ENCODE data around the gene ECE1.

ECE1 gene

DNA sequence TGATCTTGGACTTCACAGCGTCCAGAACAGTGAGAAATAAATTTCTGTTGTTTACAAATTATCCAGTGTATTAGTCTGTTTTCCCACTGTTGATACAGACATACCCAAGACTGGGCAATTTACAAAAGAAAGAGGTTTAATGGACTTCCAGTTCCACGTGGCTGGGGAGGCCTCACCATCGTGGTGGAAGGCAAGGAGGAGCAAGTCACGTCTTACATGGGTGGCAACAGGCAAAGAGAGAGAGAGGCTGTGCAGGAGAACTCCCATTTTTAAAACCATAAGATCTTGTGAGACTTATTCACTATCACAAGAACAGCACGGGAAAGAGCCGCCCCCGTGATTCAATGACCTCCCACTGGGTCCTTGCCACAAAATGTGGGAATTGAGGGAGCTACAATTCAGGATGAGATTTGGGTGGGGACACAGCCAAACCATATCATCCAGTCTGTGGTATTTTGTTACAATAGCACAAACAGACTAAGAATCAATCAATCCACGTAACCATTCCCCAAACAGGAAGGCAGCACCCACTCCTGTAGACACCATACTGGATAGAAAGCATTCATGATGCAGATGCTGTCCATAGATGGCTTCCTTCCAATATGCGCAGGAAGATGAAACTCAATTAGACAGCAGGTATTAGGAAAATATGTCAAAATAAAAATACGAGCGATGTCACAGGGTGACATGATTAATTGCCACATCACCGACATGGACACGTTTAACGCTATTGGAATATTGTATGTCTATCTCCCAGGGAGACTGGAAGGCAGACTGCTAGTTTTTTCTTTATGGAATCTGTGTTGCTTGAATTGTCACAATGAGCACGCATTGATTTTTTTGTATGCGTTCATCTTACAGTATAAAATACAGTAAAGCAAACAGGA is 22.8 kb downstream of the ECE1 start:
- no peak for DNase-seq (ENCODE audit: low spot score)

DNA sequence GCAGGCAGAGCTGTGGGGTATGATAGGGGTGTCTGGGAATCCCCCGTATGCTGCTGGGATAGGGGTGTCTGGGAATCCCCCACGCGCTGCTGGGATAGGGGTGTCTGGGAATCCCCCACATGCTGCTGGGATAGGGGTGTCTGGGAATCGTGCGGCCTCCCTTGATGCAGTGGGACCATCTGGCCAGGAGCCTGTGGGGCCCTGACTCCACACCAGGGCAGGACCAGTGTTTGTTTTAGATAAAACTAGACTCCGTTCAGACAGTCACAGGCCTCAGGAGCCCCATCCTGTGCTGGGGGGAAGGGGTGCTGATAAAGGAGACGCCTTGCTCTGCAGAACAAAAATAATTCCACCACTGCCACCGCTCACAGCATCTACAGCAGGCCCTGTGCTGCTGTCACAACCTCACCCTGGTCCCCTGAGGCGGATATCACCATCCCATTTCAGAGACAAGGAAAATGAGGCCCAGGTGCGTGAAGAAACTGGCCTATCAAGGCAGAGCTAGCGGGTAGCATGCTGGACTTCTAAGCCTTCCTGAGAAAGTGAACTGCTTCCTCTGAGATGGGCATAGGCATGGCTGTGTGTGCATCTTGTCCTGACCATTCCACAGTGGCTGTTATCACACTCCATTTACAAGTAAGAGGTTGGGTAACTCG is 24.0 kb downstream of the ECE1 start:
- no peak for DNase-seq (ENCODE audit: low spot score)

DNA sequence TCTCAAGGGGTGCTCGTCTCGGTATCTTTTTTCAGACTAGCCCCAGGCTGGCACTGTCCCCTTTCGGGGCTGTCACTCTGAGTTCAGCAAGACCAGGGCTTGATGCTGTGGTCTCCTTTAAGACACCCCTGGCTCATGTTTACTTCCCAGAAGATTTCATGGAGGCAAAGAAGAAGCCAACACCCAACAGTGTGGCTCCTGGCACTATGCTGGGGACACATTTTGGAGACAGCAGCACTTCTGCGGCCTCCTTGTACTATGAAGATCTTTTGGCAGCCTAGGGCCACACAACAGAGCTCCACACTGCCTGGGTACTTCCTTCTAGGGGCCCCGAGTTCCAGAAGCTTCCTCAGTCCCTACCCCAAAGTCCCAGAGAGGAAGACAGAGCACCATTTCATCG is 24.6 kb downstream of the ECE1 start:
- no peak for DNase-seq (ENCODE audit: low spot score)

DNA sequence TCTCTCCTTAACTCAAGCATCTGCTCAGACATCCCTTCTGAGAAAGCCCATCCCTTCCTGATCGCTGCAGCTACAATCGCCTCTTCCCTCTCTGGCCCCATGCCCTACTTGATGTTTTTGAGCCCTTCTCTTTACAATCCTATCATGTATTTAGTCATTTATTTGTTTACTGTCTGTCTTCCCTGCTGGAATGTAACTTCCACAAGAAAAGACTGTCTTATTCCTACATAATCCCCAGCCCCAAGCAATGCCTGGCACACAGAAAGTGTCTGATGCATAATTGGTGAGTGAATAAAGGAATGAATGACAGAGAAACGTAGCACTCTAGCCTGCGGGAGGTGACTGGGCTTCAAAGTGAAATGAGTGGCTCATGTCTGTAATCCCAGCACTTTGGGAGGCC is 25.4 kb downstream of the ECE1 start:
- DNase-seq (ENCODE audit: low spot score), result no peak

DNA sequence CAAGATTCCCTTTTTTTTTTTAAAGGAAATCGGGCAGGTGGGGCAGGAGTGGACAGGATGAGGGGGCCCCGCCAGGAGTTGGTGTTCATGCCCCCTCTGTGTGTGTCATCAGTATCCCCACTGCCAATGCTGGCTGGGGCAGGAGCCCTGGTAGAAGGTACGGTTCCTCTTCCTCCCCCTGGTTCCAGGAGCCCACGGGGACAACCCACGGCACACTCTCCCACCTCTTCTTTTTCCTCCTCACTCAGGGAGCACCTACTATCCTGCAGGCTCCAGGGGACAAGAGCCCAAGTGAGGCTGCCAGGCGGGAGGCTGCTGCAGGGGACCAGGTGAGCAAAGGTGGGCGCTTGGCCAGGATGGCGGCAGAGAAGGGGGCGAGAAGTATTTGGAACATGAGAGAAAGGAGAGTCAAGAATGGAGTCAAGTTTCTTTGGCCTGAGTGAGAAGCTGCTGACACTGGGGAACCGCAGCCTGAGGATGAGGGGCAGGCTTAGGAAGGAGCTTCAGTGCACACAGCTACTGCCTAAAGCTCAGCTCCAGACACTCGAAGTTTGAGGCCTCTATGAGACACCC is 26.5 kb downstream of the ECE1 start:
- no peak for DNase-seq (ENCODE audit: low spot score)

DNA sequence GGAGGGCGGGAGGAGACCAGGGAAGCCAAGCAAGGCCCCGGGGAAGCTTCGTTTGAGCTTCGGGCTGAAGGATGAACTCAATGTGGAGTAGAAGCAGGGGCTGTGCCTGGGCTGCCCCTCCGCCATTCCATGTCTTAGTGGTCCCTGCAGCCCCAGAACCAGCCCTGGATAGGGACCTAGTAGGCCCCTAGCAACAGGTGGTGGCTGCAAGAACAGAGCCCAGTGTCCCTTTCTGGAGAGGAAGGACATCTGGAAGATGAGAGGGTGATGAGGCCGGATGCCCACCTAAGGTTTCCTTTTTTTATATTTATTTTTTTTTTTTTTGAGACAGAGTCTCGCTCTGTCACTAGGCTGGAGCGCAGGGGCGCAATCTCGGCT is 27.2 kb downstream of the ECE1 start:
- no peak for DNase-seq (ENCODE audit: low spot score)

DNA sequence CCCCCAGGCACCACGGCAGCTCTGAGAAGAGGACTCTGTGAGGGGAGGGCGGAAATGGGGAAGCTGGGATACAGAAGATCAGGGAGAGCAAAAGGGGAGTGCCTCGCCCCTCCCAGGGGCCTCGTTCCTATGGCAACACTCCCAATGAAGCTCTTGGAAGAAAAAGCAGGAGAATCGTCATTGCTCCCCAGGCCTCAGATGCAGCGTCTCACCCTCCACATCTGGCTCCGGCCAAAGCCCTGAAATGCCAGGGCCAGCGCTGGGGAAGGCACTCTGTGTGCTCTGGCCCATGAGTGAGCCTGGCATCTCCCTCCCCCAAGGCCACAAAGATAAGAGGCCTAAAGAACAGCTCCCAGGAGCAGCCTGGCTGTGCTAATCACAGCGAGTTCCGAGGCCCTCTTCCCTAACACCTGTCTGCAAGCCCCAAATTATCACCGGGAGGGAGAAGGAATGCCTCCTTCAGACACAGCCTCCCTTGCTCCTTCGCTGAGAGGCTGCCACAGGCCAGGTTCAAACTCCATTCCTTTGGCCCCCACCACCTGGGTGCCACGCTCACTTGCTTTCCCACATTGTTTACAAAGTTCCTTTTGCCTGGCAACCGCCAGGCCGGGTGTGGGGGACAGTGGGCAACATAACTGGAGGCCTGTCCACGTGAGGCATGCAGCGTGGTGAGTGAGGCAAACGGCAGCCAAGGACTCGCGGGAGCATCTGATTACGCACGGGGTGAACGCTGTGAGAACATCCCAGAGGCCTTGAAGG is 27.8 kb downstream of the ECE1 start:
- peak; percentile 82 for DNase-seq (ENCODE audit: low spot score)

DNA sequence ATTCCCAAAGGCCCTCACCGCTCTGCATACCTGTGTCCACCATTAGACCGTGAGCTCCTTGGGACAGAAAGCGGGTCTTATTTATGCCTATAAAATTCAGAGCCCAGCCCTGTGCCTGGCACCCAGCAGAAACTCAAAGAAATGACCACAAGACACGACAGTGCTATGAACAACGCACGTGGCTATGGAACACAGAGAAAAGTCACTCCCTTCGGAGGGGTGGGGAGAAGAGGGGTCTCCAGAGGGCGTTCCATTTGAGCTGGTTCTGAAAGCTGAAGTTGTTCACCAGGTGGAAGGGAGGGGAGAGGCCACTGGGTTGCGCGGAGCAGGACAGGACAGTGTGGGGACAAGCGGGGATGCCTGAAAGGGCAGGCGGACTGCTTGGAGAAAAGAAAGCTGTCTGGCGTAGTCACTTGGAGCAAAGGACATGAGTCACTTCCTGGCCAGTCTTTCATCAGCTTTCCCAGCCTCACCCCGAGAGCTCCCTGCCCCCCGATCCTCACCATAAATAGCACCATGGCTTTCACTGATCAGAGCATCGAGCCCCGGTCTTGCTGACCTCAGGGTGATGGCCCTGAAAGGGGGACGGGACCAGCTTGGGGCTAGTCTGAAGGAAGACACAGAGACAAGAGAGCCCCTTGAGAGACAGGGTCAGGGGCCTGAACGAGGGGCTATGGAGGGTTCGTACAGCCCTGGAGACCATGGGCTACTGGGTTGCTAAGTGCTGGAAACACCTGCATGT is 28.5 kb downstream of the ECE1 start:
- DNase-seq (ENCODE audit: low spot score), result peak; percentile 90

DNA sequence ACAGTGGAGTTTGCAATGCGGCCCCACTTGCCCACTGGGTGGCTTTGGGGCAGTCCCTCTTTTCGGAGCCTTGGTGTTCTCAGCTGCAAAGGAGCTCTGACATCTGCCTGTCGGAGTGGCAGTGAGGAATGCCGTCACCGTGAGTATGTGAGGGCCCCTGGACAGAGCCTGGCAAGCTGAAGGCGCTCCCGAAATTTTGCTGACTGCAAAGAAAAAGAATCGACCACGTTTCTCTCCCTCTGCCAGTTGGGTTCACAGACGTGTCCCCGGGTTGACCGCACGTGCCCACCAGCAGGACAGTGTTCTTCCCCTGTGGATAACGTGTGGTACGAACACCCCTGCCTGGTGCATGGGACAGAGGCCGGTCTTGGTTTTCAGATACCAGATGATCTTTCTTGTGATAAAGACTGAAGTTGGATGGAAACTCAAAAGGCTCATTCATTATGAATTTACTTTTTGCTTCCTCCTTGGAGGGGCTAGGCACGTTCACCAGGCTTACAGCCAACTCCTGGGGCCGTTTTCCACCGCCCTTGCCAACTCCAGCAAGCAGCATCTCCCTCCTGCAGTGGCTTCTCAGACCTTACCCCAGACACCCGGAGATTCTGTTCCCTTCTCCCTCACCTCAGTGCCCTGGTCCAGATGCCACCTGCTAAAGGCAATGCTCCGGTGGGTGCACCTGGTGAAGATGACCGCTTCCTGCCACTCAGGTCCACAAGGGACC is 29.7 kb downstream of the ECE1 start:
- DNase-seq (ENCODE audit: low spot score), result no peak

DNA sequence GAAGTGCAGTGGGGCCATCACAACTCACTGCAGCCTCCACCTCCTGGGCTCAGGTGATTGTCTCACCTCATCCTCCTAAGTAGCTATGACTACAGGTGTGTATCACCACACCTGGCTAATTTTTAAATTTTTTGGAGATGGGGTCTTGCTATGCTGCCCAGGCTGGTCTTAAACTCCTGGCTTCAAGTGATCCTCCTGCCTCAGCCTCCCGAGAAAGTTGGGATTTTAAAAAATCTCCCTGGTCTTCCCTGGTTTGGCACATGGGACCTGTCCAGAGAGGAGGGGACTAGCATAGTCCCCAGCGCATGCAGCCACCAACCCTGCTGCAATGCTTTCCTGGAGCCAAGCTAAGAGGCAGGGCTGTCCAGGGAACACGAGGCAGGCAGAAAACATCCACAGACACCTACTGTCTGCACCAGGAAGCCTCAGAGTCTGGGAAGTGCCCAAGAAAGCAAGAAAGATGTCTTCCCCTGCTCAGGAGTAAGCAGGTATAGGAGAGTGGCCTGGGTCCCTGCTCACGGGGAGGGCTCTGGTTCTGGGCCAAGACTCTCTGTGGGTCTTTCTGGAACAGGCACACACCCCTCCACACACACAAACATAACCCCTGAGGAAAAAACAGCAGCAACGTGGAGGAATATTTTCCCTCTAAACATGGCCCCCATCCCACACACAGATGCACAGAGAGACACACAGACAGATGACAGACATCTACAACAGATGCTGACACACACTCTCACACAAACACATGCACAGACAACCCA is 30.8 kb downstream of the ECE1 start:
- no peak for DNase-seq (ENCODE audit: low spot score)

DNA sequence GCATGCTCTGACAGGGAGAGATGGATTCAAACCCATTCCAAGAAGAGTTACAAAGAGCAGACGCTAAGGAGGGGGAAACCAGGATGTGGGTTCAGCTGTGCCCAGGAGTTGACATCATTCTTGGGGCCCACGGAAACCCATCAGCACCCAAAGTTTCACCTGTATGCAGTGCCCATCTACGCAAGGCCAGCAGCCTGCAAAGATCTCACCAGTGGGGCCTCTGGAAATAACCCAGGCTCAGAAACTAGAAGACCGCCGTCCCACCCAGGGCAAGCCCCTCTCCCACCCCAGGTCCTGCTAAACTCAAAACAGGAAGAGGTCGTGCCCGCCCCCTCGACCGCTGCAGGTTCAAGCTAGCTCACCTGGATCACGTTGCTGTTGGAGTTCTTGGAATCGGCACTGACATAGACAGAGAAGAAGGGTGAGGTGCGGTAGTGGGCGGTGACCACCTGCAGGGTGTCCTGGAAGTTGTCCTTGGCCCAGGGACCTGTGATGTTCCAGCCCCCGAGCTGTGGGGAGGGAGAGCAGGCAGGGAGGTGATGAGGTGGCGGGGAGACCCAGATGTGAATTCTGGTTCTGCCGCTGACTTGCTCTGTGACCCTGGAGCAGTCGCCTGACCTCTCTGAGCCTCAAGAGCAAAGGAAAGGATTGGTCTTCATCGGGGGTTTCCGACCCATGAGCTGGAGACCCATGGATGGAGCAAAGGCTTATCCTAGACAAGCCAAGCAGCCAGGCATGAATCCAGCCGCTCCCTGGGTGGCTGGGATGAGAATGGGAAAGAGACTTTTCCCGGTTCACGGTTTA is 31.7 kb downstream of the ECE1 start:
- no peak for DNase-seq (ENCODE audit: low spot score)

DNA sequence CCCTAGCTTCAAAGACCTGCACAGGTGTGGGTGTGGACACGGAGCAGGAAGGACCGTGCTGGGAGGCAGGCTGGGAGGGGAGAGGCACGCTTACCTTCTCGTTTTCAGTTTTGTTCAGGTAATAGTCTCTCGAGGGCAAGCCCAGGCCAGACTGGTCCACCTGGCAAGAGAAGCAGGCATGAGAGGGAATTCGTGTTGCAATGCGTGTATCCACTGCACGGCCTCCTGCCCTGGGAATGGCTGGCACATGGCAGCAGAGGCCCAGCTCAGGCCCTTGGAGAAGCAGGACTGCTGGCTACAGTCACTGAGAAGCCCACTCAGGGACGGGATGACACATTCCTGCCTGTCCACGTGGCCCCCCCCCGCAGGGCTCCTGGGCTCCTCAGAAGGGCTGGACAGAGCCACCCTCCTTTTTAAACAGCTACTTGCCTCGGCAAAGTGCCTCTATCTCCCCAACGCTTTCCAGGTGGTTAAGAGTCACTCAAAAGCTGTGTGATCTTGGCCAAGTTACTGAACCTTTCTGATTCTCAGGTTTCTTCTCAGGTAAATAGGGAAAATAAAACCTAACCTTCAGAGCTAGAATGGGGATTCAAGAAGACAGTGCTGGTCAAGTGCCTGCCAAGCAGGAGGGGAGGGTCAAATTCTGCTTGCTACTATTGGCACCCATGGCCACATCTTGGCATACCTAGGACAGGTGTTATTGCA is 32.7 kb downstream of the ECE1 start:
- DNase-seq (ENCODE audit: low spot score), result no peak

DNA sequence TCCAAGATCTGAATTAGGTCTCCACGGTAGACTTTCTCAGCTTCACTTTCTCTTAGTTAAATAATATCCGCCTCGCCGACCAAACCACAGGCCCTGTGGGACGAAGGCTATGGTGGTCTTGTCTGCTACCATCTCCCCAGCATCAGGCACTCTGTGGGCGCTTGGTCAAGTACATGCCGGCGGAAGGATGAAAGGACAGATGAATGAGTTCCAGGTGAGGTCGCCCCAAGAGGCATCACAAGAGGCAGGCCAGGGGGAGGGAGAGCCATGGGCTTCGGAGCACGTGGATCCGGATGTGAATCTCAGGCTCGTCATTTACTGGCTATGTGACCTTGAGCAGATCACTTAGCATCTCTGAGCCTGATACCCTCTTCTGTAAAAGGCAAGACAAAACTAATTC is 33.5 kb downstream of the ECE1 start:
- DNase-seq (ENCODE audit: low spot score), result no peak

DNA sequence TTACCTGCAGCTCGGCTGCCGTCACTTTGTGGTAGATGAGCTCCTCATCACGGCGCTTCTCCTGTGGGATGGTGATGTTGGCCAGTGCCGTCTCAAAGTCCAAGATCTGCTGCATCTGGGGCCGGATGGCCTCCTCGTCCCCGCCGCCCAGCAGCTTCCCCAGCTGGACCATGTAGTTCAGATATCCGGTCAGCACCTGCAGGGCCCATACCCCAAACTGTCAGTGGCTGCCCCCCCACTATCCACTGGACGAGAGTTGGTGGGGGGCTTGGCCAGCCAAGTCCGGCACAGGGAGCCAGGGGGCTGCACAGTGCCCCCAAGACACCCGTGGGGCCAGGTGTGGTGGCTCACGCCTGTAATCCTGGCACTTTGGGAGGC is 34.3 kb downstream of the ECE1 start:
- DNase-seq (ENCODE audit: low spot score), result no peak

DNA sequence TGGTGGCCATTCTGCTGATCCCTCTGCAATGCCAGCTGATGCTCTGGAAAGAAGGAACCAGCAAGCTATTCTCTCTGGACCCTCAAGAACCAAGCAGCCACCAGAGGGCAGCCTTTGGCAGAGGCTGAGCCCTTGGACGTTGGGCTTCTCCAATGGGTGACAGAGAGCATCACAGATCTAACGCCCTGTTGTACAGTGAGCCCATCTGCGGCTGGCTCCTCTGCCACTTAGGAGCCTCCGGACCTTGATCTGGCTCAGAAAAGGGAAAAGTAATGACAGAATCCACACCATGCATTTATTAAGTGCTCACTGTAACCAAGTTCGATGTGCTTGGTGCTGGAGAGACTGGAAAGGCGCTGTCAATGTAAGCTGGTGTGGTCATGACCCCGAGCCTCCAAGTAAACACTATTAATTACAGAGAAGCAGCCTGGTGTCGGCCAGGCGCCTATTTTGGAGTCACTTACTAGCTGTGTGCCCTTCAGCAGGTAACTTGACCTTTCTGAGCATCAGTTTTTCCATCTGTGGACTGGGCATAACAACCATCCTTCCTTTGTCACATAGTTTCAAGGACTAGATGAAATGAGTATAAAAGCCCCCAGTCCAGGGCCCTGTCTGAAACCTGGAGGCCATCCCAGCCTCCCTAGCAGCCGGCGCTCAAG is 34.9 kb downstream of the ECE1 start:
- DNase-seq (ENCODE audit: low spot score), result peak; percentile 75

DNA sequence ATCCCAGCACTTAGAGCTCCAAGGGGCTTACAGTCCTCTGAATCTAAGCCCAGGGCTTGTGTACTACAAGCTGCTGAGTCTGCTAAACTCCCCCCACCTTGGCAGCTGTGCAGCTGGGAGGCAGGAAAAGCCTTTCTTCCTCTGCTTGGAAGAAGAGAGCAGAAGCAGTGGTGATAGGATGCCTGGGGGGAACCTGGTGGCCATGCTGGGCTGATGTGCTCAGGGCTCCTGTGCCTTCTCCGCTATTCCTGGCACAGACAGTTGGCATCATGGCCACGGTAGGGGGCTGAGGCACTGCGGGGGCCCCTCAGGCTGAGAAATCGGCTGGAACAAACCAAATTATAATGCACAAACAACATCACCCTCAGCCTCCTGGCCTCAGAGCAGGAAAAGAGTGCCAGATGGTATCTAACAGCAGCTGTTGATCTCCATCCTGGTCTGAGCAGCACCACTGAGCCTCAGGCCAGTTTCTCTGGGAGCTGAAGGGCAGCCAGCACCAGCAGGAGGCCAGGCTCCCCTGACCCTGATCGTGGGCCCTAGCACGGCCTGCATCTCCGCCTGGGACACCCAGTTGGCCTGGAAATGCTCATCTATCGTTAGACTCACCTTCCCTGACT is 35.8 kb downstream of the ECE1 start:
- no peak for DNase-seq (ENCODE audit: low spot score)

DNA sequence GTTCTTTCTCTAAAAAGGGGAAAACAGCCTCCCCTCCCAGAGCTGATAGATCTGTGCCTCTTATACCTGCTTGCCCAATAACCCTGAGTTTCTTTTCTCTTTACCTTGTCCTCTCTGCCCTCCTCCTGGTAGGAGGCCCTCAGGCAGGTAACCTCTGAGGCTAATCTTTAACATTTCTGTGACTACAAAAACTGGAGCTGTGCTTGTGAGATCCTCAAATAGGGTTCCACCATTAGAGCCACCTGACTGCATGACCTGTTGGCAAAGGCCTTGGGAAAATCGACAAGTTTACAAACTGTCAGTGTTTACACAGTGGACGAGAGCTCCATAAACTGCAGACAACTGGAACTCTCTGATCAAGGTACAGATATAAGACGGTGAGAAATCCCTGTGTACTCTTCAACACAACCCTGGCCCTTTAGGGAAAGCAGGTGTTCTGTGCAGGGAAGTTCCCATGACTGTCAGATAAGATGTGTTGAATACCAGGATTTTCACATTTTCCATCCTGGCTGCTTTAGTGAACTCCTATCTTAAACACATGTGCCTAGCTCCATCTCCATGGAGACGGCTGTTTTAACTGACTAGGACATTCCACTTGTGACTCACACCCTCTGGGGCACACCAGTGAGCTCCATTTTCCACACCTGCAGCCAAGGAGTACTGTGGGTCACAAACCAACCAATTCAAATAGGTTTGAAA is 38.3 kb downstream of the ECE1 start:
- DNase-seq (ENCODE audit: low spot score), result peak; percentile 84

Data from AG08396 (cell line).